HG02840 (cell line): ENCODE measurements around the gene SDC1.

Experiments
- ATAC-seq: cut with Tn5 transposase; IDR thresholded peaks from one replicate; pipeline ENCODE4 v1.9.1; 2021; ENCODE audit warnings: mild to moderate bottlenecking, moderate library complexity, moderate number of reproducible peaks; ENCODE audit not compliant: unreplicated experiment, low FRiP score

The SDC1 gene

DNA sequence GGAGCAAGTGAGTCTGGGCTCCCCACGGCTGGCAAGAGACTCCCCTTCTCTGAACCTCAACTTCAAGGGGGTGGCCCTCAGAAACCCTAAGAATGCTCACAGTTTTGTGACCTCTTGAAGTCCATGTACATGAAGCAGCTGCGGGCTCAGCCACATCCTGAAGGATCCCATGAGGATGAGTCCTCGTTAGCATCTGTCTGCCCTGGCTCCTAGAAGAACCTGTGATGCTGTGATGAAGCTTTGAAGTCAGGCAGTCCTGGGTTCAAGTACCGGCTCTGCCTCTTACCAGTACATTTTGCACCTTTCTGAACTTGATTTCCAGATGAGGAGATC, 38.1 kb downstream of the SDC1 start:
- ATAC-seq = no peak

DNA sequence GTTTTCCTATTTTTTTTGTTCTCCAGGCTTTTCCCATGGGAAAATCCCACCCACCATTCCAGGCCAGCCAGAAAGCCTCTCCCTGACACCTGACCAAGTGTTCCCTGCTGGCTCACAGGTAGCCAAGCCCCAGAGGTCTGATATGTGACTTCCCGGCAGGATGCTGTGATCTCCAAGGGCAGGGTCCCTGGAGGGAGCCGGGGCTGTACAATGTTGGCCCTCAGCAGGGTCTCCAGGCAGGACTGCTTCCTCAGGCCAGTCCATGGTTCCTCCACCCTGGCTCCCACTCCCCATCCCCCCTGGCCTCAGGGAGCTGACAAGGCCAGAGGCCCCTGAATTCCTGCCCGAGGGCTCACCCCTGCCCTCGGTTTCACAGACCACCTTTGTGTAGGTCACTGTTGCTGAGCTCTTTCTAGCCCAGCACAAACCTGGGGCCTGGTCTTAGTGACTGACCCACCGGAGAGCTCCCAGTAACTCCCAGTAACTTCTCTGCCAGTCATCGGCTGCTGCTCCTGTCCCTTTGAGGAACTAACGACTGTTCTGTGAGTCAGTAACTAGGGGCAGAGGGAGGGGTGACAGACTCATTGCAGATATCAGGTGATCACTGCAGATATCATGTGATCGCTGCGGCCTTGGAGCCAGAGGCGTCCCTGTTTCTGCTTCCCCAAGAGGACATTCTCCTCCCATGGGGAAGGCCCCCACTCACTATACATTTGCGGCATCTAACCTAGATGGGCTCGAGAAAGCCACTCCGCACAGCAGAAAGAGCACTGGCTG, 38.7 kb downstream of the SDC1 start:
- ATAC-seq = no peak

DNA sequence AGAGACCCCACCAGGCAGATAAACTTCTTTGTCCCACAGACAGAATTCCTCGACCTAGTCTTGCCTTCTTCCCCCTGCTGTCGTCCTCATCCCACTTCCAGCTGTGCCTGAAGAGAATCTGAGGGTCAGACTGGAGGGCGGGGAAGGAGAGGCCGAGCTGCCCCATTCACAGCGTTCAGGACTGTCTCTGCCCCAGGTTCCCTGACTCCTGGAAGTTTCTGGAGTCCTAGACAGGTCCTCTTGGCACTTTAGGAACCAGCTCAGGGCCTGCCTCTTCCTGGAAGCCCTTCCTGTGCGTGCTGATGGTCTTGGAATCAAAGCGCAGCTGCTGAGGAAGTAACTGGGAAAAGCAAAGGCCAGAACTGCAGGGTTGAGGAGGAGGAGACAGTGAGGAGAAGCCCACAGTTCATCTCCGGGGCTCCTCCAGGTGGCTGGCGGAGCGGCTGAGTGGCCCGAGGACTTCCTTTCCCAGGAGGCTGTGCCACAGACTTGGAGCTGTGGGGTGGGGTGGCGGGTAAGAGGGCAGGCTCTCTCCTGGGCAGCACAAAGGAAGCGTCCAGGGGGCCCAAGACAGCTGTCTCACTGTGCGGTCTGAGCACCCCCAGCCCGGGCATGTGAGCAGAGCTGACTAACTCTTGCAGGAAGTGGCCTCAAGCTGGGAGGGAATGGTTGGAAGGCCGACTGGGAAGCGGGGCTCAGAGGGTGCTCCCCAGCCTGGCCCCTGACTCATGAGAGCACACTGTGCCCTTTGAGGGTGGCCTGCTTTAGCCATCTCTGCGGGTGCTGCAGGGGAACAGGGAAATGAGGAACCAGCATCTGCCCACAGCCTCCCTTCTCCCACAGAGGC, 39.5 kb downstream of the SDC1 start:
- ATAC-seq = no peak

DNA sequence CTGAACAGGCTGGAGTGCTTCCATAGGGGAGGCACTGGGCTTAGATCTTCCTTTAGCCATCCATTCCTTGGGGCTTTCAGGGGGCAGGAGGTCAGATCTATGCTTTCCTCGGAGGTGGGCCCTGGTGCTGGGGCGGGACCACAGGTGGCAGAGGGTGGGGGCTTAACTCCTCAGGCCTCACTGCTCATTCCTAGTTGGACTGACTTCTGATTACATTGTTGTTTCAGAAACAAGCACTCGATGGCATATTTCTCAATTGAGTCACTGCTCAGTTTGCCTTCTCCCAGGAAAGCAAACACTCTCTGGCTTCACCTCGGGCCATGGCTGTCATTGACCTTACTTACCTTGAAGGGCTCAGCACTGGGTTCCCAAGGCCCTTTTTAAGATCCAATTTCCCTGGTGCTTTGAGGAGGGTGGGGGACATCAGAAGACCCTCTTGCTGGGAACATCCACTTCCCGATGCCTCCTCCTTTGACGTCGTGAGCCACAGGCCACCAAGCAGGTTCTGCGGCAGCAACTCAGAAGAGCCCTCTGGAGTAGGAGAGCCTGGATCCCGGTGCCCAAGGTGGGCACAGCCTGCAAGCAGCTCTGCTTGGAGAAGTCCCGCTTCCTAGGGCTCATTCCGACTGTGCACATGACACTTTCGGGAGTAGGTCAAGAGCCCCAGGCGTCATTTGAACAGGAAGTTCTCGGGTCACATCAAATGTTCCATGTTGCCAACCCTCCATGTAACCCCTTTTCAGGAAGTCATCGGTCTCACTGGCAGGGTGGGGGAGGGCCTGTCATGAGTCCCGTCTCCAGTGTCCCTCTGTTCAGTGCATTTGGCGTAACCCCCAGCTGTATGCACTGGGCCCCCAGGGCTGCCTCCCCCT, 40.6 kb downstream of the SDC1 start:
- no peak for ATAC-seq

DNA sequence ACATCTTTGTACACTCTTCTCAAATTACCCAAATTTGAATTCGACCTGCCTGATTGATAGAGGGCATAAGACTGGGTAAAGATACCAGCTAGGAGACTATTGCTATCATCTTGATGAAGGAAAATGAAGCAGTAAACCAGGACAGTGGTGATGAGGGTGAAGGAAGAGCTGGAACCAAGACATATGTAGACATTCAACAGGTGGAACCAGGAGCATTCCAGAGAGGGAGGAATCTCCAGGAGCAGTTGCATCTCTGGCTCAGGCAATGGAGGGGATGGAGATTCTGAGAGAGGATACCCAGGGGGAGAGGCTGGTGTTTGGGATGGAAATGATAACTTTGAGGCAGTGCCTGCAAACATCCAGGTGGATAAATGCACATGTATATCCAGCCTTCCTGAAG, 41.6 kb downstream of the SDC1 start:
- ATAC-seq = no peak

DNA sequence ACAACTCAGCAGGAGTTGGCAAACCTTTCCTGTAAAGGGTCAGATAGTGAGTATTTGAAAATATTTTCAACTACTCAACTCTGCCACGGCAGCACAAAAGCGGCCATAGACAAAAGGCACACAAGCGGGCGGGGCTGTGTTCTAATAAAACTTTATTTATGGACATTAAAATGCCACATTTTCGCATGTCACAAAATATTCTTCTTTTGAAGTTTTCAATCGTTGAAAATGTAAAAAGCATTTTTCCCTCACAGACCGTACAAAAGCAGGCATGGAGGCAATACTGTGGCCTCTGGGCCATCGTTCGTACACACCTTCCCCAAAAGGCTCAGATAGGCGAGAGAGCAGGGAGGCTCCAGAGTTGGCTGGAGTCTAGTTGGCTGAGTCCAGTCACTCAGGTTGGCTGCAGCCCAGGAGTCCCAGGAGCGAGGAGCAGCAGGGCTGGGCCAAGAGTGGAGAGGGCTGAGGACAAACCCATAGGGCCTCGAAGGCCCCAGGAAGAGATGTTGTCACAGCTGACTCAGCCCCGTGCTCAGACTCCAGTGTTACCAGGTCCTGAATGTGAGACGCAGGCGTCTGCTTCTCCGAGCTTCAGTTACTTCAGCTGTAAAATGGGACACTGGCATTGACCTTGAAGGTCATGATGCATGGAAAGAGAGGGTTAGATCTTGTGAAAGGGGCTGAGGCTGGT, 42.5 kb downstream of the SDC1 start:
- no peak for ATAC-seq

DNA sequence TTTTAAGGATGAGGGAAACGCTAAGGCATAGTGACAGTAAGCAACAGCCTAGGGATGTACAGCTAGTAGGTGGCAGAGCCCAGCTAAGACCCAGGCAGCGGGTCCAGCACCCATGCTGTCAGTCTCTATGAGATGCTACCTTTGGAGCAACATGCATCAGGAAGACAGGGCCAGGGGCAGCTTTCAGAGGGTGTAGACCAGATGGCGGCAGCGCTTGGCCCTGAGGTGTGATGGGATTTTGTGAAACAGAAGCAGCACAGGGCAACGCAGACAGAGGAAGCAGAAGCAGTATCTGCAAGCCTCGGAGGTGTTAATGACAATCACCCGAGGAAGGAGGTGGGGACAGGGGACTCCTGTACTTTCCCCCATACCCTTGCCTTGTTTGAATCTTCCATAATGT, 43.2 kb downstream of the SDC1 start:
- ATAC-seq = no peak

DNA sequence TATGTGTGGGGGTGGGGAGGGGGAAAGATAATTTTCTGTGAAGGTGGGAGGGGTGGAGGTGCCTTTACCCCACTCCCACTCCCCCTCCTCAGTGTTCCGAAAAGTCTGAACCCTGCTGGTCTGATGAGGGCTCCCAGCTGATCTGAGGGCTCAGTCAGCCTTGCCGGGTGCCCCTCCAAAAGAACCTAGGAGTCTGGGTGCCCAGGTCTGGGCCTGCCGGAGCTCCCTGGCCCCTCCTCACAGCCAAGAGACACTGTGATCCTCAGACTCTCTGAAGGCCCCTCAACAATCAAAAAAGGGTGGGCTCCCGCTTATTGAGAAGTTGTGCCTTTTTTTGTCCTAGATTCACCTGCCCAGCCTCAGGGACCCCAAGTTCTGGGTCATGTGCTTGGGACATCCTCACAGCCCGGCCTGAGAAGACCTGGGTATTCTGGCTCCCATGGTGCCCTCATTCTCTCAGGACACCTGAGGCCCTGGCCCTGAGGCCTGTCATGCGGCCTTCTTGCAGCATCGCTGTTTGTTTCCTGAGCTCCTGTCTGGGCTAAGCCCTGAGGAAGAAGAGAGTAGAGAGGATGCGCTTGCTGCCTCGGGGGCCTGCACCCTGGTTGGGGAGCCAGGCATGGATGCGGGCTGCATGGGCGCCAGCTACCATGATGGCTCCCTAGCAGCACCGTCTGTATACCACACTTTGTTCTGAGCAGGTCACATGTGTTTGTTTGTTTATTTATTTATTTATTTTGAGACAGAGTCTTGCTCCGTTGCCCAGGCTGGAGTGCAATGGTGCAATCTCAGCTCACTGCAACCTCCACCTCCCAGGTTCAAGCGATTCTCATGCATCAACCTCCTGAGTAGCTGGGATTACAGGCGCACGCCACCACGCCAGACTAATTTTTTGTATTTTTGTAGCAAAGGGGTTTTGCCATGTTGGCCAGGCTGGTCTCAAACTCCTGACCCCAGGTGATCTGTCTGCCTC, 44.0 kb downstream of the SDC1 start:
- ATAC-seq = no peak

DNA sequence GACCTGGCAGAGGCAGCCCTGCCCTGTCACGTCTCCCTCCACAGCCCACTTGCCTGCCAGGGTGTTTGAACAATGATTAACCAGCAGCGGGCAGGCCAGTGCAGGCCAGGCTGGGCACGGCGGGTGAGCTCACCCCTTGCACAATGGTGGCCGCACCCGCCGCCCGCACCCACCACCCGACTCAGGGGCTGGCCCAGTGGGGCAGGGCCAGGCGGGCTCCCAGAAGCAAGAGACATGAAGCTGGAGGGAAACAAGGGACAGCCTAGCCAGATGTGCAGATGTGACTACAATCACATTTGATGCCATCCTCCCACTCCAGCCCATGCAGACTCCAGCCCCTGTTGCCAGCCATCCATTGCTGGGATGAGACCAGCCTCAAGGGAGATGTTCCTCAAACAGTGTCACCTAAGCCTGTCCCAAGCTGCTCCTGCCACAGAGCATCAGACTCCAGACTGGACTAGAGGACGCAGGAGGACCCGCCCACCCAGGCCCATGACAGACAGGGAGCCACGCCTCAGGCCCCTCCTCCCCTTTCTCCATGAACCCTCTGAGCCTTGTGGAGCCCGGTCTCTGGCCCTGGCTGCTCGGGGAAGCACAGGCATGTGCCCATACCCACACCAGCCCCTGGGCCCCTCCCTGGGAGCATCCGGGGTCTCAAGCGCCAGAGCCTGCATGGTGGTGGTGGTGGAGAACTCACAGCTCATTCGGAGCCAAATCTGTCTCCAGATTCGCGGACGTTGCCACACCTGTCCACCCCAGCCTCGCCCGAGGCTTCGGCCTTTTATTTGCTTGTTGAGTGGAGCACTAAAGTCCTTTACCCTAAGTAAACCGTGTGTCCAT, 45.0 kb downstream of the SDC1 start:
- ATAC-seq = no peak

DNA sequence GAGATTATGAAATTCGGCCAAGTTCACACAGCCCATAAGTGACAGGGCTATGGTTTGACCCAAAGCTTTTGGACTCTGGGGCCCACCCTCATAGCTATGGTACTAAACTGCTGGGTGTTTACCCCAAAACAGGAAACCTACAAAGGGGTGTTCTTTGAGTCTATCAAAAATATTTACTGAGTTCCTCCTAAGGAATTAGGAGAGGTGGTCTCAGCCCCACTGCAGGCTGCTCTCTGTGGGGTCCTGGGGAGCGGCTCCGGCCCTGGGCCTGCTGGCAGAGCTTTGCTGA, 45.5 kb downstream of the SDC1 start:
- no peak for ATAC-seq

DNA sequence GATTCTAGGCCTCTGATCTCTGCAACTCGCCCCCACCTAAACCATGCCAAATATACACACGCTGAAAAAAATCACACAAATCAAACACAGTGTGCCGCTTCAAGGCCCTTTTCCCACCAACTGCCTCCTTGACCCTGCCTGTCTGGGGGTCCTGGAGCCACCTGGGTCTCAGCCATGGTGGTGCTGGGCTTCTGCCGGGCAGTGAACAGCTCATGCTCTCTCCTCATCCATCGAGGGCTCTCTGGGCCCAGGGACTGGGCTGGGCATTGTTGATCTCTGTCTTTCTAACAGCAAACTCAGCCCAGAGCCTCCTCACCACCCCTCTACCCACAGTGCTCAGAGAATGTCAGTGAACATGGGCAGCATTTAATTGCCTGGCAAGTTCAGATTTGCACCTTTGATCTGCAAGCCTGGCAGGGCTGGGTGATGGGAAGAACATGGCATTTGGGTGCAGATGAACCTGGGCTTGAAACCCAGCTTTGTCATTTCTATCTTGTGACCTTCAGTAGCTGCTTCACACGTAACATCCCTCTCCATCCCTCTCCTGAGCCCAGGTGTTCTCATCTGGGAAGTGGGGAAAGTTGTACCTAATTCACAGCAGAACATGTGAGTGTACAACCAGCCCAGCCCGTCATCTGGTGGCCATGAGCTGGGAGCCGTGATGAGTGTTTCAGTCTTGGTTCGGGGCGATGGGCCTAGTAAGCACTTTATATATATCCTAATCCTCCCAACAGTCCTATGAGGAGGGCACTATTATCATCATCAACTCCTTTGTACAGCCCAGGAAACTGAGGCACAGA, 46.1 kb downstream of the SDC1 start:
- ATAC-seq = no peak

DNA sequence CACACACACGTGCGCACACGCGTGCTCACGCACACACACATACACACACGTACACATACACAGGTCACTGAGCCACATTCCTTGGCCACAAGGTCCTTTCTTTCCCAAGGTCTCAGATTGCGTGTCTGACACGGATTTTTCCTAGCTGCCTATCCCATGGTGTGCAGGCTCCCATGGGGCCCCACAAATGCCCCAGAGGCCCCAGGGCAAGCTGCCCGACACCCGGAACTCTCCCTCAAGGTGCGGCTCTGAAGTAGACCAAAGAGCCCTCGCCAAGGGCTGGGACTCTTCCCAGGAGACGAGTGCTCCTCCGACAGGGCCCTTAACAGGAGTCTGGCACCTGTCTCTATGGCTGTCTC, 46.7 kb downstream of the SDC1 start:
- no peak for ATAC-seq

DNA sequence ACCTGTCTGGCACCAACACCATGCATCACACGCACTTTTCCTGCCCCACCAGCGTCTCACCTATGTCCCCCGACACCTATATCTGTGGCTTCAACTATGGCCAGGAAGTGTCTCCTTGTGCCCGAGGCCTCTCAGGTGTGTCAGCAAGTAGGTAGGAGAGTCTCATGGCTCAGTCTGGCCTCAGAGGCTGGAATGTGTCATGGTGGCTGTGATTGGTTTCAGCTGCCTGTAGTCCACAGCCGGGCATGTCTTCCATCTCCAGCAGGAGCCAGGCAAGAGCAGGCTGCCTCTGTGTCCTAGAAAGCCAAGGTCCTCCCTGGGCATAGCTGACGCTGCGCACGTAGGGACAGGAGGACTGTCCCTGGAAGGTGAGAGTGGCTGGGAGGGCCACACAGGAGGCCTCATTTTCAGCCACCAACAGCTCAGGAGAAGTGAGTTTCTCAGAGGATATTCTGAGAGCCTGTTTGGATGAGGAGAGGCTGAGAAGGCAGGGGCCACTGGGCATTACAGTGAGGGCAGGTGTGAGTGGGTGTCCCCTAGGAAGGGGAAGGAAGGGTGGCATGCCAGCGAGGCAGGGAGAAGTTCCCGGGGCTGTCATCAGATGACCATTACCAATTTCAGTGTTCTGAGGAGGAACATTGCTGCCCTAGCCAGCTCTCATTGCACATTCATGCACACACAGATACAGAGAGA, 47.2 kb downstream of the SDC1 start:
- ATAC-seq = no peak

DNA sequence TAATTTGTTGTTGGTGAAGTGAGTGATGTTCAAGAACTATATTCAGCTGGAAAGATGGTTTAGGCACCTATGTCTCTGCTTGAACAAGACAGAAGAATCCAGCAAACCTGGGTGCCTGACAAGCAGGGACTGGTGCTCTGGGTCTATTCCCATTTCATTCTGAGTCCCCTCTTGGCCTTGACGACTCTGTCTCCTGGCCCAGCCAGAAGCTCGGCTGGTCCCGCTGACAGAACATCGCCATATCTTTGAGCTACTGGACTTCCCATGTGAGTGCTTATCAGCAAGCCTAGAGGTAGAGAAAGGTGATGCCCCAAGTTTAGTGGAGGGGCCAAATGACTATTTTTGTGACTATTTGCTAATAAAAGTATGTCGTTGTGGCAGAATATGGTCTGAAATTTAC, 48.2 kb downstream of the SDC1 start:
- ATAC-seq = no peak

DNA sequence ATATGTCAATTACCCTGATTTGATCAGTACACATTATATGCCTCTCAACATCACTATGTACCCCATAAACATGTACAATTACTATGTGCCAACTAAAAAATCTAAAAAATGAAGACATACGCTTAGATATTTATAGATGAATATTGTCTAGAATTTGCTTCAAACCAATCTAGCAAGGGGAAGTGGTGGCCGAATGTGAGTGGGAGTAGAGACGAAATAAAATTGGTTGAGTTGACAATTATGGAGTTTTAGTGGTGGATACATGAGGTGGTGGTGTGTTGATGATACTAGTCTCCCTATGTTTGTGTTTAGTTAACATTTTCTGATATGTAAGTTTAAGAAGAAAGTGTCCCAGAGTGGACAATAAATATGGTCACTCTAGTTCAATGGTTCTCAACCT, 49.0 kb downstream of the SDC1 start:
- ATAC-seq = no peak

DNA sequence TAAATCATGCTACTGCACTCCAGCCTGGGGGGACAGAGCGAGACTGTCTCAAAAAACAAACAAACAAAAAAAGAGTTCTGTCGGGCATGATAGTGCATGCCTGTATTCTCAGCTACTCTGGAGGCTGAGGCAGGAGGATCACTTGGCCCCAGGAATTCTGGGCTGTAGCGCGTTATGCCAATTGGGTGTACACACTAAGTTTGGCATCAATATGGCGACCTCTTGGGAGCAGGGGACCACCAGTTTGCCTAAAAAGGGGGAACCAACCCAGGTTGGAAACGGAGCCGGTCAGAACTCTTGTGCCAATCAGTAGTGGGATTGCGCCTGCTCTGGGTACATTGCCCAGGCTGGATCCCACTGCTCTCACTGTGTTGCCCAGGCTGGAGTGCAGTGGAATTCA, 49.7 kb downstream of the SDC1 start:
- ATAC-seq = no peak

DNA sequence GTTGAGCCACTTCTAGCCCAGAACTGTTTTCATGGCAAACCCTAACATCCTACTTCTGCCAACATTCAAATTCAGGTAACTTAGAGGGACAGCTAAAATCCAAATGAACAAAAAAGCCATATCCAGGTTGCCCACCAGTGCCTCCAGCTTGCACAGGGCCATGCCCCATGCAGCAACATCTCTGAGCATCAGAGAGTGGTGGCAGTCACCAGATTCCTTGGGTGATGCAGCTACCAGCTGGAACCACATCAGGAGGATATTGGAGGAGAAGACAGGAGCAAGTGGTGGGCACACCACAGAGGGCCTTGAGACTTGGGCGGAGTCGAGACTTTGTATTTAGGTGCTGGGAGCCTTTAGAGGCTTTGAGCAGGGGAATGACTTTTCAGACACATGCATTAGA, 50.5 kb downstream of the SDC1 start:
- ATAC-seq = no peak
